ENCODE results near the gene RTN4.

- TF ChIP-seq CTCF (optimal IDR thresholded peaks at IDR 0.05 in 1 of 3, IDR thresholded peaks at IDR 0.05 in 1 of 3, conservative IDR thresholded peaks at IDR 0.05 in 1 of 3; ENCODE audit: extremely low read depth in 1 of 3, insufficient read depth in 2 of 3, low read length in 3 of 3) = no peak
- TF ChIP-seq EZH2 (IDR thresholded peaks at IDR 0.05; ENCODE audit: low read length) = no peak
Measured at GRCh38 chr2:54955358-54956110, 94.7 kb downstream of the RTN4 start.
